Effector memory CD8-positive, alpha-beta T cell (primary cell): ENCODE results near the gene KCNQ5.

Experiments
- ATAC-seq: fragments of 150-1000 bp; cut with Tn5 transposase; replicated peaks from 2 replicates; pipeline ENCODE4 v1.10.0; 2021; ENCODE audit warnings: mild to moderate bottlenecking, moderate library complexity
- DNase-seq, 3 experiments: peaks; one replicate each; pipeline ENCODE4 v3.0.0; 2021
- H3K27ac Mint-ChIP-seq, 2 donors: one replicate each; pipeline ENCODE4 v1.8.0; 2022; ENCODE audit warnings: mild to moderate bottlenecking in 2 of 2, mixed read lengths in 2 of 2, moderate library complexity in 2 of 2
- H3K27me3 Mint-ChIP-seq, 2 donors: one replicate each; pipeline ENCODE4 v1.8.0; 2022; ENCODE audit warnings: mixed read lengths in 2 of 2
- H3K36me3 Mint-ChIP-seq: one replicate; pipeline ENCODE4 v1.8.0; 2022; ENCODE audit warnings: mild to moderate bottlenecking, moderate library complexity, mixed read lengths; ENCODE audit not compliant: insufficient read depth
- H3K4me1 Mint-ChIP-seq, 2 donors: one replicate each; pipeline ENCODE4 v1.8.0; 2022; ENCODE audit warnings: low read depth in 2 of 2, mixed read lengths in 2 of 2
- H3K4me3 Mint-ChIP-seq, 2 donors: one replicate each; pipeline ENCODE4 v1.8.0; 2022; ENCODE audit warnings: mild to moderate bottlenecking in 2 of 2, mixed read lengths in 2 of 2, moderate library complexity in 2 of 2
- H3K9me3 Mint-ChIP-seq, 2 donors: one replicate each; pipeline ENCODE4 v1.8.0; 2022; ENCODE audit warnings: mixed read lengths in 2 of 2

Gene KCNQ5

DNA sequence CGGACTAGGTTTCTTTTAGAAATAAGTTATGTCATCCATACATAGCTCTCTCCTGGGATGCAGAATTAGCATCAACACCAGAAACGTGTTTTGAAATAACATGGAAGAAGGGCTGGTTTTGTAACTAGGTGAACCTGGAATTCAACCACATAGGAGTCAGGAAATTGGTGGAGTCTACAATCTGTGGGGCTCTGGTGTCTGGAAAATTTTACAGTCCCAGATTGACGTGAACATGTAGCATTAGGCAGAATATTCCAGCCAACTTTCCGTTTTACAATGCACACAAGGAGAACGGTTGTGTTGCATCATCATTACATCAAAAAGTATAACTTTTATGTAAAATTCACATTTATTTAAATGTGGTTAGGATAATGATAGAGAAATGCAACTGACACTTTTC is 1.9 kb downstream of the KCNQ5 start:
- peaks cover 18 to 40% of the 10 kb centered on the region in 2 donors for H3K4me1 Mint-ChIP-seq
- no peak for ATAC-seq
- H3K4me3 Mint-ChIP-seq, result peak overlapping the region; percentile 90
- H3K27ac Mint-ChIP-seq, result peak overlapping the region in 1 of 2 donors; percentile 66
- H3K27me3 Mint-ChIP-seq, result no peaks in the 10 kb centered on the region
- DNase-seq, result no peak
- peaks cover 3% of the 10 kb centered on the region for H3K36me3 Mint-ChIP-seq
- H3K9me3 Mint-ChIP-seq, result no peaks in the 10 kb centered on the region

DNA sequence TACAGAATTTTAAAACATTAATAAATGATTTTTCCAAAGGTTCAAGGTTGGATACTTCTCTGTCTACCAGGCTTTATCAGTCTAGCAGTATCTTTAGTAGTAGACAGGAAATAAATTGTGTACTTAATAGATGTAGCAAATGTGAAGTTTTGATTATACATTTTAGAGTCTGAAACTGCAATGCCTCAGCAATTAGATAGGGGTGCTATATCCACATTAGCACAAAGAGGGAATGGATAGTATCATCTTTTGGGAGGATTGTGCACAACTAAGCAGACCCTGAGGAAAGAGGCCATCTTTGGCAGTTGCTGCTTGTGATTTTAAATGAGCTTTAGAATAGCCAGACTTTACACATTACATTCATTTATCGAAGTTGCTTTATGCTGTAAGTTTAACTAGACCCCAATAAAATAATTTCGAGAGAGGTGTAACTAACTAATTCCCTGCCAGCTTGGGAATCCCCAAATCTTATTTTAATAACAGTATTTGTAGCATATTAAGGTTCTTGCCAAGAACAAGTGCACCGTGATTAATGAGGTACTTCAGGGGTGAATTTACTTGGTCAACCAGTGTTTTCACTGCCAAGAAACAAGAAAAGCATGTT is 2.8 kb downstream of the KCNQ5 start:
- Mint-ChIP-seq H3K27me3 (no peaks in the 10 kb centered on the region), H3K4me3 (no peak overlapping the region), H3K36me3 (peaks cover 3% of the 10 kb centered on the region), H3K4me1 (peaks cover 18 to 37% of the 10 kb centered on the region in 2 donors), H3K9me3 (no peaks in the 10 kb centered on the region), H3K27ac (no peak overlapping the region)
- ATAC-seq (no peak), DNase-seq (no peak)

- Mint-ChIP-seq H3K27me3 (no peaks in the 10 kb centered on the region), H3K9me3 (no peaks in the 10 kb centered on the region), H3K36me3 (peaks cover under 1% of the 10 kb centered on the region), H3K27ac (no peak overlapping the region), H3K4me1 (peaks cover 5 to 30% of the 10 kb centered on the region in 2 donors), H3K4me3 (no peak overlapping the region)
- no peak for ATAC-seq
- no peak for DNase-seq
These were observed 4.3 kb downstream of the KCNQ5 start for GRCh38 chr6:72626126-72626525.

DNA sequence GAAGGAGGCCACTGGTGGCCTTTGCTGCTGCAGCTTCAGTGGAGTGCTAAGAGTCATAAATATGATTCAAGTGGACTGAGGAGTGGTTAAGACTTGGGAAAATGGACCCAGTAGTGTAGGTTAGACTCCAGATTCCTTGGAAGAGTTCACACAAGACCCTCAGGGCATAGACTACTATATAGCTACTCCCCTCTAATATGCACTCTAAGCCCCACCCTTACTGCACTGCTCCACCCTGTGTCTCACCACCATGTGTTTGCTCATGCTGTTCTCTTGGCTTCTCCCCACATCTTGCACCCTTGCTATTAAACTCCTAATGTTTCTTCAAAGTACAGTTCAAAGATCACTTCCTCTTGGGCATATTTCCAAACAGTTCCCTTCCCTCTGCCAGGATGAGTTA is 5.7 kb downstream of the KCNQ5 start:
- no peaks in the 10 kb centered on the region for H3K27me3 Mint-ChIP-seq
- H3K9me3 Mint-ChIP-seq, result no peaks in the 10 kb centered on the region
- no peaks in the 10 kb centered on the region for H3K36me3 Mint-ChIP-seq
- ATAC-seq (no peak), DNase-seq (no peak)
- no peak overlapping the region for H3K4me3 Mint-ChIP-seq
- peaks cover 3 to 29% of the 10 kb centered on the region in 2 donors for H3K4me1 Mint-ChIP-seq
- H3K27ac Mint-ChIP-seq, result no peak overlapping the region

DNA sequence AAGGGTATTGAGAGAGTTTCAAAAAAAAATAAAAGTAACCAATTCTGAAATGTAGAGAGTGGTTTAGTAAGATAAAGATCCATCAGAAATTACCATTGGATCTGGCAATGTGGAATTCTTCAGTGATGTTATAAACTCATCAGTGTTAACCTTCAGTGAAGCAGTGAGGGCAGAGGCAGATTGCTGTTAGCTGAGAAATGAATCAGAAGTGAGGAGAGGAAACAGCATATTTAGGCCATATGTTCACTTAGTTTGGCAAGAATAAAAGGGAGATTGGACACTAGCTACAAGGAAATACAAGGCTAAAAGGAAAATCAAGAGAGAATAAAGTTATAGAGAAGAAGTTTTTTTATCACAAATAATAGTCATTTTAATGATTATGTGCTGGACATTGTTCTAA is 9.6 kb downstream of the KCNQ5 start:
- H3K27me3 Mint-ChIP-seq, result no peaks in the 10 kb centered on the region
- no peak for DNase-seq
- peaks cover 0 to 8% of the 10 kb centered on the region in 2 donors for H3K4me1 Mint-ChIP-seq
- H3K4me3 Mint-ChIP-seq, result no peak overlapping the region
- H3K9me3 Mint-ChIP-seq, result no peaks in the 10 kb centered on the region
- H3K36me3 Mint-ChIP-seq, result no peaks in the 10 kb centered on the region
- ATAC-seq, result no peak
- H3K27ac Mint-ChIP-seq, result no peak overlapping the region

DNA sequence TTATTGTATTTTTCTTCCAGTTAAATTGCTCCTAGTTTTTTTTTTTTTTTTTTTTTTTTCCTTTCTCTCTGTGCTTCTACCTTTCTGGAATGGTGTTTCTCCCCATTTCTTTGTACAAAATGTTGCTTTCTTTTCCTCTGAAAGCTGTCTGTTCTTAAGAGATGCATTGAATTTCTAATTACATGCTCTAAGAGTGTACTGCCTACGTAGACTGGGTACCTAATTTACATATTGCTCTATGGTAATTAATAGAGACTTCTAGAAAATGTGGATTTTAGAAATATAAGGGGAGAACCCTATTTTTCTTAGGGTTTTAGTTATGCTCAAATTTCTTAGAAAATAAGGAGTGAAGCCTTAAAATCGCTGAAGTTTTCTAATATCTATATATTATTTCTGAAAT is 13.8 kb downstream of the KCNQ5 start:
- H3K36me3 Mint-ChIP-seq, result no peaks in the 10 kb centered on the region
- peaks cover 0 to 10% of the 10 kb centered on the region in 2 donors for H3K4me1 Mint-ChIP-seq
- DNase-seq (no peak), ATAC-seq (no peak)
- no peak overlapping the region for H3K27ac Mint-ChIP-seq
- no peaks in the 10 kb centered on the region for H3K27me3 Mint-ChIP-seq
- no peaks in the 10 kb centered on the region for H3K9me3 Mint-ChIP-seq
- H3K4me3 Mint-ChIP-seq, result no peak overlapping the region

- ATAC-seq (no peak), DNase-seq (no peak)
- H3K27ac Mint-ChIP-seq, result no peak overlapping the region
- H3K4me3 Mint-ChIP-seq, result no peak overlapping the region
- no peaks in the 10 kb centered on the region for H3K36me3 Mint-ChIP-seq
- peaks cover 0 to 5% of the 10 kb centered on the region in 2 donors for H3K4me1 Mint-ChIP-seq
- no peaks in the 10 kb centered on the region for H3K9me3 Mint-ChIP-seq
- no peaks in the 10 kb centered on the region for H3K27me3 Mint-ChIP-seq
These were observed 14.4 kb downstream of the KCNQ5 start for GRCh38 chr6:72636215-72636614.

- Mint-ChIP-seq H3K4me1 (peaks cover 0 to 5% of the 10 kb centered on the region in 2 donors), H3K27me3 (no peaks in the 10 kb centered on the region), H3K36me3 (no peaks in the 10 kb centered on the region), H3K9me3 (no peaks in the 10 kb centered on the region), H3K4me3 (no peak overlapping the region), H3K27ac (no peak overlapping the region)
- ATAC-seq (no peak), DNase-seq (no peak)
These were observed 14.9 kb downstream of the KCNQ5 start for GRCh38 chr6:72636786-72637185.

GRCh38 chr6:72639920-72640614 is 18.2 kb downstream of the KCNQ5 start:
- Mint-ChIP-seq H3K27ac (no peak overlapping the region), H3K36me3 (no peaks in the 10 kb centered on the region), H3K27me3 (no peaks in the 10 kb centered on the region), H3K4me3 (no peak overlapping the region), H3K9me3 (no peaks in the 10 kb centered on the region), H3K4me1 (peaks cover 0 to 10% of the 10 kb centered on the region in 2 donors)
- no peak for DNase-seq
- ATAC-seq, result no peak

GRCh38 chr6:72640615-72640930 is 18.7 kb downstream of the KCNQ5 start:
- DNase-seq, result no peak
- peaks cover 0 to 10% of the 10 kb centered on the region in 2 donors for H3K4me1 Mint-ChIP-seq
- H3K4me3 Mint-ChIP-seq, result no peak overlapping the region
- no peaks in the 10 kb centered on the region for H3K27me3 Mint-ChIP-seq
- no peak overlapping the region for H3K27ac Mint-ChIP-seq
- no peaks in the 10 kb centered on the region for H3K9me3 Mint-ChIP-seq
- no peaks in the 10 kb centered on the region for H3K36me3 Mint-ChIP-seq
- no peak for ATAC-seq

DNA sequence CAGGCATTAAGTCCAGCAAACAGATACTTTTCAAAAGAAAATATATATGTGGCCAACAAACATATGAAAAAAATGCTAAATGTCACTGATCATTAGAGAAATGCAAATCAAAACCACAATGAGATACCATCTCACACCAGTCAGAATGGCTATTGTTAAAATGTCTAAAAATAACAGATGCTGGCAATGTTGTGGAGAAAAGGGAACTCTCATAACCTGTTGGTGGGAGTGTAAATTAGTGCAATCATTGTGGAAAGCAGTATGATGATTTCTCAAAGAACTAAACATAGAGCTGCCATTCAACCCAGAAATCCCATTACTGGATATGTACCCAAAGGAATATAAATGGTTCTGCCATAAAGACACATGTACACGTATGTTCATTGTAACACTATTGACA is 20.6 kb downstream of the KCNQ5 start:
- no peaks in the 10 kb centered on the region for H3K9me3 Mint-ChIP-seq
- H3K4me1 Mint-ChIP-seq, result peaks cover 0 to 12% of the 10 kb centered on the region in 2 donors
- ATAC-seq (no peak), DNase-seq (no peak)
- no peak overlapping the region for H3K4me3 Mint-ChIP-seq
- no peaks in the 10 kb centered on the region for H3K27me3 Mint-ChIP-seq
- no peaks in the 10 kb centered on the region for H3K36me3 Mint-ChIP-seq
- H3K27ac Mint-ChIP-seq, result no peak overlapping the region

DNA sequence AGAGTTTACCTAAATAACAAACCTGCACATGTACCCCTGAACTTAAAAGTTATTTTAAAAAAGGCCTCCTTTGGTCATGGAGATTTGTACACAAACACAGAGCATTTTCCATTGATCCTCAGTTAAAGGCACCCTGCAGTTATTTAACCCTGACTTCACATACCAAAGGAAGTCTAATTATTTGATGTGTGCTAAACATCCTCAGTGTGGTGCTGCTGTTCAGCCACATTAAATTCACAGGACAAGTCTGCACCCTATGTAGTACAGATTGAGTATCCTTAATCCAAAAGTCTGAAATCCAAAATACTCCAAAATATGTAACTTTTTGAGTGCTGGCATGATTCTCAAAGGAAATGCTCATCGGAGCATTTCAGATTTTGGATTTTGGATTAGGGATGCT is 21.4 kb downstream of the KCNQ5 start:
- ATAC-seq (no peak), DNase-seq (no peak)
- H3K27me3 Mint-ChIP-seq, result no peaks in the 10 kb centered on the region
- no peak overlapping the region for H3K27ac Mint-ChIP-seq
- H3K9me3 Mint-ChIP-seq, result no peaks in the 10 kb centered on the region
- no peak overlapping the region for H3K4me3 Mint-ChIP-seq
- H3K36me3 Mint-ChIP-seq, result no peaks in the 10 kb centered on the region
- peaks cover 0 to 12% of the 10 kb centered on the region in 2 donors for H3K4me1 Mint-ChIP-seq

DNA sequence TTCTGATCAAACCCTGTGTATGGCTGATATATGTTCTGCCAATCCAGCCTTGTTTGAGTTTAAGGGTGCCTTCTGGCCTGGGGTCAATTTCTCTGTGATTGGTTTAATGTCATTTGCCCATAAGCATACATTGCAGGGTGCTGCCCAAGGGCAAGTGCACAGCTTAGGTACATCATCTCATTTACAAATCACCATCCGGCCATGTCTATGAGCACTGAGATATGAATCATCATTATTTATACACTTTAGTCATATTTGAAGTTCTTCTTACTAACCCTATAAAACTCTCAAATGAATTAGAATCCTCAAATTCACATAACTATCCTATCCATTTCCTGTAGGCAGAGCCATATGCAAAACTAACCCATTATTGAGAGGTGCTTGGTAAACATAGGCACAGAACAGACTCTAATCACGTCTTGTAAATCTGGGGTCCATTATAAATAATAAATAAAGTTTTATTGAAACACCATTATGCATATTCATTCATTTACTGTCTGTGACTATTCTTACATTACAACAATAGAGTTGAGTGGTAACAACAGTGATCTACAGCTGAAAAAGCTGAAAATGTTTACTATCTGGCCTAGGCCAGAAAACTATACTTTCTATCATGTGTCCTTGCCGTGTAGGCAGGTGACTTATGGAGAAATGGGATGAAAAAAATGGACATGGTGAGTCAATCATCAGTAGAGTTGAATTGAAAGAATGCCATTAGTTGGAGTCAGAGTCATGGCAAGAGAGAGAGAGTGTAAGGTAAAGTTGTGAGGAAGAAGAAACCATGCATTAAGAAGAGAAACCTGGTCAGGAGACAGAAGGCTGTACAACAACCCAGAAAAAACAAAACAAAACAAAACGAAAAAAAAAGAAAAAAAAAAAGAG is 25.0 kb downstream of the KCNQ5 start:
- ATAC-seq, result no peak
- H3K27ac Mint-ChIP-seq, result no peak overlapping the region

GRCh38 chr6:72647489-72647888 is 25.6 kb downstream of the KCNQ5 start:
- no peaks in the 10 kb centered on the region for H3K27me3 Mint-ChIP-seq
- H3K4me3 Mint-ChIP-seq, result no peak overlapping the region
- no peak overlapping the region for H3K27ac Mint-ChIP-seq
- ATAC-seq, result no peak
- DNase-seq, result no peak
- peaks cover 0 to 17% of the 10 kb centered on the region in 2 donors for H3K4me1 Mint-ChIP-seq
- H3K9me3 Mint-ChIP-seq, result no peaks in the 10 kb centered on the region
- H3K36me3 Mint-ChIP-seq, result no peaks in the 10 kb centered on the region

More for the DNA sequence above, 25.0 kb downstream of the KCNQ5 start:
- DNase-seq, result no peak
- H3K4me1 Mint-ChIP-seq, result peaks cover 0 to 17% of the 10 kb centered on the region in 2 donors
- no peaks in the 10 kb centered on the region for H3K9me3 Mint-ChIP-seq
- H3K36me3 Mint-ChIP-seq, result no peaks in the 10 kb centered on the region
- no peak overlapping the region for H3K4me3 Mint-ChIP-seq
- H3K27me3 Mint-ChIP-seq, result no peaks in the 10 kb centered on the region
